ENCODE data around the gene ADARB1.
A peak's percentile ranks its signal among the peaks of the same experiment; 100 is the strongest.
"Not testable (repeated sequence)": the region's sequence is repeated elsewhere in the genome, so short reads cannot be mapped to it uniquely, and the experiment has no call there.

Gene ADARB1, protein sequence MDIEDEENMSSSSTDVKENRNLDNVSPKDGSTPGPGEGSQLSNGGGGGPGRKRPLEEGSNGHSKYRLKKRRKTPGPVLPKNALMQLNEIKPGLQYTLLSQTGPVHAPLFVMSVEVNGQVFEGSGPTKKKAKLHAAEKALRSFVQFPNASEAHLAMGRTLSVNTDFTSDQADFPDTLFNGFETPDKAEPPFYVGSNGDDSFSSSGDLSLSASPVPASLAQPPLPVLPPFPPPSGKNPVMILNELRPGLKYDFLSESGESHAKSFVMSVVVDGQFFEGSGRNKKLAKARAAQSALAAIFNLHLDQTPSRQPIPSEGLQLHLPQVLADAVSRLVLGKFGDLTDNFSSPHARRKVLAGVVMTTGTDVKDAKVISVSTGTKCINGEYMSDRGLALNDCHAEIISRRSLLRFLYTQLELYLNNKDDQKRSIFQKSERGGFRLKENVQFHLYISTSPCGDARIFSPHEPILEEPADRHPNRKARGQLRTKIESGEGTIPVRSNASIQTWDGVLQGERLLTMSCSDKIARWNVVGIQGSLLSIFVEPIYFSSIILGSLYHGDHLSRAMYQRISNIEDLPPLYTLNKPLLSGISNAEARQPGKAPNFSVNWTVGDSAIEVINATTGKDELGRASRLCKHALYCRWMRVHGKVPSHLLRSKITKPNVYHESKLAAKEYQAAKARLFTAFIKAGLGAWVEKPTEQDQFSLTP

DNA sequence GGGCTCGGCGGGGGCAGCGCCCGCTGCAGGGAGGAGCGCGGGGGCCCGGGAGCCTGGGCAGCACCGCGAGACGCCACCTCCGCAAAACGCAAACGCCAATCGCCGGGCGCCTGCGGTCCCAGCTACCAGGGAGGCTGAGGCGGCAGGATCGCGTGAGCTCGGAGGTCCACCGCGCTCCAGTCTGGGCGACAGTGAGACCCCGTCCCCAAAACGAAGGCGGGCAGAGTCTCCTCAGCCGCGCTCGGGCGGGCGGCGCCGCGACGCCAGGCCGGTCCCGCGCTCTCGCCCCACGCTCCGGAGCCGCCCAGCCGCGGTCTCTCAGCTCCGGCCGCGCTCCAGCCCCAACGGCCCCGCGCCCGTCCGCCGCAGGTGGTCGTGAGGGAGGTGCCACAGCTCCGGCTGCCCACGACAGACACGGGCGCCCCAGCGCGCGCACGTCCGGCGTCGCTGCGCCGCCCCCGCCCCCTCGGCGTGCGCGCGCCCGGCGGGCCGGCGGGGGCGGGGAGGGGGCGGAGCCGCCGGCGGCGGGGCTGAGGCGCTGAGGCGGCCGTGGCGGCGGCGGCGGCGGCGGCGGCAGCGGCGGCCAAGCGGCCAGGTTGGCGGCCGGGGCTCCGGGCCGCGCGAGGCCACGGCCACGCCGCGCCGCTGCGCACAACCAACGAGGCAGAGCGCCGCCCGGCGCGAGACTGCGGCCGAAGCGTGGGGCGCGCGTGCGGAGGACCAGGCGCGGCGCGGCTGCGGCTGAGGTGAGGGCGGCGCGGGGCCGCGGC is at the start of gene ADARB1:
TSS of gene ADARB1 (plus strand) at position 533 of the 770 bp plus-strand sequence. CDS start 97,077 bp downstream, outside the sequence.
- peak; percentile 67 to 69 for DNase-seq

DNA sequence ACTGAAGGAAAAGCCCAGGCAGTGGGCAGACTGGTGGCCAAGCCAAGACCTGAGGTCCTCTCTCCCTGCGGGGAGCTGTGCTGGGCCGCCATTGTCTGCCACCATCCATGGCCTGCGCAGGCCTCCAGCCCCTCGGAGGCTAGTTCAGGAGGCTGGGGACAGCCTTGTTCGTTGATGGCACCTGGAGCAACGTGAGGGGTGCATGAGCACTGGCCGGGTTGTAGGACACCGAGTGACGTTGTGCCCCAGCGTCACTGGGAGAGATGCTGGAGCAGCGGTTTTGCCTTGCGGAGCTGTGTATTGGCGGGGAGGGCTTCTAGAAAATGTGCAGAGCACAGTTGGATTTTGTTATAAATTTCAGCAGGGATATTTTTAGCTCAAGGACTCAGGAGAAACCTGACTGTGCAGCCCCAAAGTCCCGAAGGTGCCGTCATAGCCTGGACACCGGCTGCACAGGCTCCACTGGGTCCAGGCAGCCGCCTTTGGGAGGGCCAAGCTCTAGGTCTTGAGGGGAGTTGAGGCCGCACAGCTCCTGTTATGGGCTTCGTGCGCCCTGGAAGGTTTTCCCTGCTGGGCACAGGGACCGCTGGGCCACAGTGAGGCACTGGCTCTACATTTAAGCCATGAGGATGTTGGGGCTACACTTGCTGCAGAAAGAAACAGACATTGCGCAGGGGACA is 48.2 kb upstream of the ADARB1 start:
- DNase-seq: no peak

- DNase-seq: no peak
Measured at GRCh38 chr21:45026826-45027225, 47.6 kb upstream of the ADARB1 start.

GRCh38 chr21:45027241-45028196 is 46.9 kb upstream of the ADARB1 start:
- DNase-seq: no peak

- not testable (repeated sequence) for DNase-seq
Measured at GRCh38 chr21:45028645-45029044, 45.7 kb upstream of the ADARB1 start.

GRCh38 chr21:45029298-45029947 is 45.0 kb upstream of the ADARB1 start:
- DNase-seq: no peak

- no peak for DNase-seq
Measured at GRCh38 chr21:45029948-45030681, 44.3 kb upstream of the ADARB1 start.

- DNase-seq: no peak
Measured at GRCh38 chr21:45030682-45031570, 43.5 kb upstream of the ADARB1 start.

DNA sequence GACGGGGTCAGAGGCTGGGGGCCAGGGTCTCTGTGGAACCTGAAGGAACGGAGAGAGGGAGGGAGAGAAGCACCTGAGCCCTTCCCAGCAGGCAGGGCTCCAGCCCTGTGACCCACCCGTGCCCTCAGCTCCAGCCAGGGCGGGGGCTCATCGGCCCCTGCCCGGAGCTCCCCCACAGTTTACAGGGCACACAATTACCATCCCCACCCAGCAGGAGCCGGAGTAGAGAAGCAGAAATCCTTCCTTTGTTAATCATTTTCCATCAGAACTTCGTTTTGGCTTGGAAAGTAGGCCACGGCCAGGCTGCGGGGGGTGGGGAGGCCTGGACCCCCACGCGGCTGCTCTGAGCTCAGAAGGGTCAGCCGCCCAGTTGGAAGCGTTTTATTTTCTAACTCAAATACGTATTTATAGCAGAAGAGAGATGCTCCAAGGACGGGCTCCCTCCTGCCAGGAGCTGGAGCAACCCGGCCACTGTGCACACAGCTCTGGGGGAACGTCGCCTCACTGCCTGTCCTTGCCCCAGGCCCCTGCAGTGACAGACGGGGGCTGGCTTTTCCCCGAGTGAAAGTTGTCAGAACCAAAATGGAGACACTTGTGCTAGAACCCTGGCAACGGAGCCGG is 42.7 kb upstream of the ADARB1 start:
- DNase-seq: no peak

DNA sequence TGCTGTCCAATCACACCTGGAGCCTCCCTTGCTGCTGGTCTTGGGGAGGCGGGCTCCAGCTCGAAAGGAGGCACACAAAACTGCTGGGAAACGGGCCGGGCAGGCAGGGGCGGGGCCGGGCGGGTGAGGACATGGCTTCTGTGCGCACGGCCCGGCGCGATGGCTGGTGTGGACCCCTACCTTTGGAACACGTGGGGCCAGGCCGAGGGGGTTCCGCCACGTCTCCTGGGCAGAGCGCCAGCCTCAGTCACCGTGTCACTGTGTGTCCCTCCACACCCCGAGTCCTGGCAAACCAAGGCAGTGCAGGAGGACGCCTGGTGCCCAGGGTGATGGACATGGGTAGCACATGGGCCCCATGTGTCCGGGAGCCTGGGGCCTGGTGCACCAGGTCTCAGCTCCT is 42.0 kb upstream of the ADARB1 start:
- DNase-seq: no peak

DNA sequence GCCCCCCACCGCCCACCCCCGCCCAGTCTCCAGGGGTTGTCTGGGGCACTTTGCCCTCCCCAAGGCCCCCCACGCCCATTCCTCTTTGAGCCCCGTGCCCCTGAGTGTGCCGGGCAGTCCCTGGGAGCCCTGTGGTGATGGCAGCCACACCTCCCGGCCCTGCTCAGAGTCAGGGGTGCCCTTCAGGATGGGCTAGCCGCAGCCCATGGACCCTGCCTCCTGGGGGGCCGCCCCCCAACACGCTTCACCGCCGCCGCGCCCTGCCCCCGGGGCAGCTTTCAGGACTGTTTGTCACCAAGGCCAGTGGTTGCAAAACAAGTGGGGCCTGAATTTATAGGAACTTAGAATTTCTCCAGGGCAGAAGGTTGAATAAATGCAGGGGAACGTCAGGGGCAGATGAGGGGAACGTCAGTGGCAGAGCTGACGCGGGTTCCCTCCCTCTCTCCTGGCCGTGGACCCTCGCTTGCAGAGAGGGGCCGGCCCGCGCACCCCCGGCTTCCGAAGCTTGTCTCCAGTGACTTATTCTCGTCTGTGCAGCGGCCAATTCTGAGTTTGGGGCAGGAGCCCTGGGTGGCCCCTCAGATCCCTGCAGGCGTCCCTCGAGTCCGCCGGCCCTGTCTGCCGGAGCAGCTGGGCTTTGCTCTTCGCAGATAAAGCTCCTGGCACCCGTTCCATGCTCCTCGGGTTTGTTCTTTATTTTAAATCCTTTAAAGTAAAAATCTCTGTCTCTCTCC is 41.2 kb upstream of the ADARB1 start:
- no peak for DNase-seq

GRCh38 chr21:45033791-45034555 is 40.4 kb upstream of the ADARB1 start:
- DNase-seq: no peak

DNA sequence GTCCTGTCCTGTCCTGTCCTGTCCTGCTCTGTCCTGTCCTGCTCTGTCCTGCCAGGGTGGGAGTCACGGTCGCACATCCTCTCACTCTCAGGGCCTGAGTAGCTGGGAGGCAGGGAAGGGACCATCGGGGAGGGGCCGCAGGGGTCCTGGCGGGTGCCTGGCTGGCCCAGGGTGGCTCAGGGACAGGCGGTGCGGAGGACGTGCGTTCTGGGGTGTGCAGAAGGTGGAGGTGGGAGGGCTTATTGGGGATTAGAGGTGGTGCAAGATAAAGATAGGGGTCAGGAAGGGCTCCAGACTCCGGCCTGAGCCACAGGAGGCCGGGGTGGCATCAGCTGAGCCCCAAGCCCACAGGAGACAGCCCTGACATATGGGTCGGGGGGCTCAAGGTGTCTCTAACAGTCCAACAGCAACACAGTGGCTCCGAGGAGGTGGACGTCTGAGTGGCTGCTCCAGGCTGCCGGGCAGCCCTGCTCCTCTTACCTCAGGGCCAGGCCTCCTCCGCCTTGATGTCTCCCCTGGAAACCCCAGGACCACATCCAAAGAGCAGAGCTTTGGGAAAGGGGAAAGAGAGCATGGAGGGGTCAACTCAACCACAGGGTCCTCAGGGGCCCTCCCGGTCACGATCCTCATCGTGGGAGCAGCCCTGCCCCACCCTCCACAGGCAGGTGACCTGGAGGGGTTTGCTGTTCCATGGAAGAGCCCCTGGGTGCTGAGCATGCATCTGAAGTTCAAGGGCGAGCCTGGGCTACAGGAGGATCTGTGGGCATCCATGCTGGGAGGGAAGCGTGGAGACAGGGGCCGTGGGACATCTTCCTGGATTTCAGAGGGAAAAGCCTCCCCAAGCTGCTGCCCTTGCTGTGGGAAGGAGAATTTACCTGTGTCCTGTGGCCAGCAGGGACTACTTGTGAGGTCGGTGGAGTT is 39.6 kb upstream of the ADARB1 start:
- DNase-seq: no peak

DNA sequence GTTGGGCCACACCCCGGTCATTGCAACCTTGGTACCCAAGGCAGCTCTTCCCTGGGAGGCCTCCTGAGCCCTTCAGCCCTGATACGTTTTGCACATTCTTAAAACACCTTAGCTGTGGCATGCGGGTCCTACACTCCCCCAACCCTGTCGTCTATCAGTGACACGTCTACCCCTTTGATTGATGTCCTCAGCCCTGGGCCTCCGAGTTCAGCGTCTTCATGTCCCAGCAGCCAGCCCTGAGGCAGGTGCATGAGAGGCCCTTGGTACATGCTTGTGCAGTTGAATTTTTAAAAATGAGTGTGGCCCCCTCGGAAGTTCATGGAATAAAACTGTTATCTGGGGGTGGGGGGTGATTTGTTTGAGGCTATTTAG is 38.9 kb upstream of the ADARB1 start:
- DNase-seq: no peak

DNA sequence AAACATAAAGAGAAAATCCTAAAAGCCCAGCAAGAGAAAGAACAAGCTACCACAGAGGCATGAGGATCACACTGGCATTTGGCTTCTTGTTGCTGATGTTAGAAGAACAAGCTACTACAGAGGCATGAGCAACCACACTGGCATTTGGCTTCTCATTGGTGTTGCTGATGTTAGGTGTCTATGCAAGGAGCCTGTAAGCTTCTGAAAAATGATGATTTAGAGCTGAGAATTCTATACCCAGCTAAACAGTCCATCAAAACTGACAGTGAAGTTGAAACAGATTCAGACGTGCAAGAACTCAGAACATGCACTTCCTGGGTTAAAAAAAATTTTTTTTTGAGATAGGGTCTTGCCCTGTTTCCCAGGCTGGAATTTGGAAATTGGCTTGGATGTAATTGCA is 37.8 kb upstream of the ADARB1 start:
- no peak for DNase-seq

DNA sequence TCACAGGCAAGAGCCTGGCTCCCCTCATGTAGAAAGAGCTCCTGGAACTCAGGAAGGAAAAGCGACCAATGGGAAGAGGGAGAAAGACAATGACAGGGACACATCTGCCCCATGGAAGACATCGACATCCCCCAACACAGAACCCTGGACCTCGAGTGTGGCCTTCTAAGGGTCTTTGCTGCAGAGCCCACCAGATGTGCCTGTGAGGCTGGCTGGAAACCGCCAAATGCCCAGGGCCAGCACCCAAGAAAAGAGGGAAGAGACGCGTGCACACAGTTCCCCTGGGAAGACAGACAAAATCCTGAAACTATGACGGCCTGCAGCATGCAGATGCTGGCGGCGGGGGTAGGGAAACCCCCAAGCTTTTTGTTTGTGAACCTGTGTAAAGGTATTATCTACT is 36.4 kb upstream of the ADARB1 start:
- no peak for DNase-seq

Data from CD4-positive, alpha-beta T cell treated with Interleukin-1 beta for 1 hour (primary cell).